Endothelial cell of umbilical vein (primary cell): ENCODE results near the gene CADPS. TPM values are rescaled to one million over a fixed set of nuclear protein-coding genes. Genes with fewer than 3 reads are reported as not detected.

Experiments used
- BruUV-seq: library from RNA; stranded (reverse); fragments of 400-500 nt; replicated peaks from 2 replicates; lab custom pipeline; 2021; lab: Mats Ljungman, UMichigan
- CTCF ChIA-PET: fragments of 300-600, 350-600 bp; sonication (Branson Sonifier 250); formaldehyde crosslinking; loops from one replicate; lab custom pipeline; 2021; ENCODE audit warnings: antibody characterized with exemption, inconsistent platforms; lab: Charles Lee
- POLR2A ChIA-PET: fragments of 300-600, 350-600 bp; sonication (Branson Sonifier 250); formaldehyde crosslinking; loops from one replicate; lab custom pipeline; 2021; ENCODE audit warnings: antibody characterized with exemption, inconsistent platforms; lab: Charles Lee
- DNase-seq: peaks from one replicate; pipeline ENCODE4 v3.0.0-alpha.2; 2011; ENCODE audit warnings: low read depth, low spot score
- FAIRE-seq: peaks from 2 replicates; lab custom pipeline; 2011; peaks lifted over from hg19 to GRCh38; lab: Jason Lieb, UNC
- H2AFZ ChIP-seq: 2 replicates; pipeline ENCODE4 v1.6.0; 2012; ENCODE audit warnings: low read depth, low read length, control low read depth, inconsistent platforms
- H3K27ac ChIP-seq: 2 replicates; pipeline ENCODE4 v1.5.1; 2011; ENCODE audit warnings: low read depth, mild to moderate bottlenecking, control low read depth, low read length, moderate library complexity; ENCODE audit not compliant: insufficient read depth
- H3K27me3 ChIP-seq, 2 experiments: 2 replicates each; pipeline versions ENCODE4 v1.6.0 to v1.6.1; 2011; ENCODE audit warnings: low read length in 2 of 2, mixed read lengths in 1 of 2; ENCODE audit not compliant: control insufficient read depth in 2 of 2, insufficient read depth in 2 of 2
- H3K36me3 ChIP-seq, 2 experiments: 2 replicates in 1 of 2; 3 replicates in 1 of 2; pipeline ENCODE4 v1.5.1; 2011; ENCODE audit warnings: low read length in 2 of 2, mild to moderate bottlenecking in 1 of 2, moderate library complexity in 1 of 2; ENCODE audit not compliant: control insufficient read depth in 2 of 2, insufficient read depth in 2 of 2; ENCODE audit errors: extremely low read depth in 1 of 2
- H3K4me1 ChIP-seq: 3 replicates; pipeline ENCODE4 v1.5.1; 2011; ENCODE audit warnings: mild to moderate bottlenecking, low read length; ENCODE audit not compliant: control insufficient read depth, insufficient read depth; ENCODE audit errors: extremely low read depth
- H3K4me2 ChIP-seq: 2 replicates; pipeline ENCODE4 v1.6.1; 2011; ENCODE audit warnings: low read length, control low read depth, mixed read lengths; ENCODE audit not compliant: insufficient read depth
- H3K4me3 ChIP-seq, 3 experiments: fragments of 200-600 bp in 1 of 3; sonication (generic), shearing (Covaris generic) in 1 of 3; replicated peaks in 1 of 3; 2 replicates each; pipeline ENCODE4 v1.5.1; 2011 to 2016; ENCODE audit warnings: control low read depth in 3 of 3, low read length in 3 of 3, mild to moderate bottlenecking in 2 of 3, inconsistent platforms in 1 of 3, low read depth in 1 of 3, moderate library complexity in 1 of 3; ENCODE audit not compliant: insufficient read depth in 1 of 3
- H3K79me2 ChIP-seq: 2 replicates; pipeline ENCODE4 v1.6.0; 2012; ENCODE audit warnings: low read length, inconsistent platforms; ENCODE audit not compliant: control insufficient read depth, insufficient read depth
- H3K9ac ChIP-seq: replicated peaks from 2 replicates; pipeline ENCODE3; 2011; ENCODE audit warnings: low read length, control low read depth; ENCODE audit not compliant: insufficient read depth; ENCODE audit errors: extremely low read depth
- H3K9me1 ChIP-seq: replicated peaks from 3 replicates; pipeline ENCODE4 v1.6.0; 2011; ENCODE audit warnings: mild to moderate bottlenecking, low read length; ENCODE audit not compliant: control insufficient read depth, insufficient read depth; ENCODE audit errors: extremely low read depth
- H3K9me3 ChIP-seq: replicated peaks from 2 replicates; pipeline ENCODE4 v1.5.1; 2012; ENCODE audit warnings: low read length, inconsistent platforms; ENCODE audit not compliant: control insufficient read depth, insufficient read depth
- H4K20me1 ChIP-seq: replicated peaks from 2 replicates; pipeline ENCODE3; 2011; ENCODE audit warnings: mild to moderate bottlenecking, low read length; ENCODE audit not compliant: control insufficient read depth, insufficient read depth; ENCODE audit errors: extremely low read depth
- EZH2 ChIP-seq: IDR thresholded peaks from 2 replicates; pipeline ENCODE4 v1.6.1; 2012; ENCODE audit warnings: borderline replicate concordance, low read depth, mild to moderate bottlenecking, moderate library complexity, low read length, inconsistent platforms; ENCODE audit not compliant: severe bottlenecking
- FOS ChIP-seq: IDR thresholded peaks from 2 replicates; pipeline ENCODE4 v1.6.1; 2011; ENCODE audit warnings: mild to moderate bottlenecking, low read length, moderate library complexity, borderline replicate concordance; ENCODE audit not compliant: insufficient read depth
- GATA2 ChIP-seq: IDR thresholded peaks from 2 replicates; pipeline ENCODE4 v1.7.0; 2011; ENCODE audit warnings: low read depth, mild to moderate bottlenecking, moderate library complexity, mixed read lengths, low read length; ENCODE audit not compliant: insufficient read length, insufficient read depth
- JUN ChIP-seq: IDR thresholded peaks from 2 replicates; pipeline ENCODE4 v1.6.1; 2011; ENCODE audit warnings: borderline replicate concordance, low read depth; ENCODE audit not compliant: insufficient read length, insufficient read depth
- MYC ChIP-seq: IDR thresholded peaks from one replicate; pipeline ENCODE4 v1.6.1; 2011; ENCODE audit warnings: mild to moderate bottlenecking, low read depth, low read length
- POLR2A ChIP-seq: IDR thresholded peaks from 2 replicates; pipeline ENCODE4 v1.6.1; 2012; ENCODE audit warnings: low read depth, mild to moderate bottlenecking, control low read depth, low read length
- POLR2AphosphoS5 ChIP-seq: IDR thresholded peaks from 2 replicates; pipeline ENCODE4 v1.6.1; 2012; ENCODE audit warnings: low read depth, mild to moderate bottlenecking, control low read depth, low read length, moderate library complexity; ENCODE audit not compliant: insufficient read depth
- dilution Hi-C: fragments of 300-500 bp; cut with MboI; formaldehyde crosslinking; loops from one replicate; pipeline ENCODE4 v1.15.0; 2019; ENCODE audit warnings: low sequenced_read_pairs; ENCODE audit not compliant: extremely low pct_ligation_motif_present
- intact Hi-C: fragments of 100-400 bp; cut with micrococcal nuclease; formaldehyde crosslinking; loops from one replicate; pipeline ENCODE4 v1.10.0; 2022
- polyA plus RNA-seq, 4 experiments: library from polyadenylated mRNA; depleted of rRNA in 3 of 4; stranded (reverse) in 3 of 4; unstranded in 1 of 4; fragments of >200 nt; gene quantifications; 2 replicates each; pipeline versions ENCODE4 v1.2.1 to v1.2.3, GENCODE V29; 2011 to 2012; ENCODE audit warnings: missing spikeins in 1 of 4
- total RNA-seq: library from RNA; stranded (reverse); gene quantifications from 2 replicates; pipeline ENCODE4 v1.2.3, GENCODE V29; 2021
- TF ChIP-seq, protein P1 (sequence below), 2 donors: IDR thresholded peaks; 1 replicate in 1 of 2; 2 replicates in 1 of 2; pipeline ENCODE4 v1.5.1; 2011; ENCODE audit warnings: low read length in 2 of 2, mild to moderate bottlenecking in 2 of 2, moderate library complexity in 2 of 2, control low read depth in 1 of 2, inconsistent platforms in 1 of 2, low read depth in 1 of 2; ENCODE audit not compliant: insufficient read depth in 1 of 2; ENCODE audit errors: extremely low read depth in 1 of 2
- TF ChIP-seq, protein P2 (sequence below): IDR thresholded peaks from 2 replicates; pipeline ENCODE4 v1.6.1; 2011; ENCODE audit not compliant: insufficient read depth, insufficient read length

The CADPS gene
- total and polyA plus RNA-seq, 2 donors (not counting 3 experiments of a cell fraction or from before 2014, with no cell fraction given), result not detected

DNA sequence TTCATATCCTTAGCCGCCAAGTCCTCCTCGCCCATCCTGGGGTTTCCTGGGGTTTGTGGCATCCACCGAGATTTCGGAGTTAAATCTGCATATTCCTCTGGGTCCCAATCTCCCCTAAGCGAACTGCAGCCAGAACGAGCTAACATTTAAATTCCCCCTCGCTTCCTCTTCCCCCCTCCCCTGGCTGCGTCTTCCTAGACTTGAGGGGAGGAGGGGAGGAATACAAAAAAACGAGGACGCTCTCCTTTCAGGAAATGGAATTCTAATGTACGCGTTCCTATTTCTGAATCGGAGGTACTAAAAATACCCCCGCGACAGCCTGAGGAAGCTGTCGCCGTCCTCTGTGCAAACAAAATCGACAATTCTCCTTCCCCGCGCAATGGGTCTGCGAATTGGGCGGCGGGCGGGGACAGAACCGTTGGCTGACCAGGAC, 507.4 kb downstream of the CADPS start:
- Histone ChIP-seq H3K4me3 (no peak overlapping the region), H3K36me3 (no peaks in the 10 kb centered on the region), H3K4me1 (no peaks in the 10 kb centered on the region), H3K9me3 (no peaks in the 10 kb centered on the region), H3K79me2 (no peaks in the 10 kb centered on the region), H3K27ac (no peak overlapping the region), H3K4me2 (no peak overlapping the region), H2AFZ (no peak overlapping the region), H3K9ac (no peak overlapping the region), H4K20me1 (no peaks in the 10 kb centered on the region), H3K9me1 (no peaks in the 10 kb centered on the region), H3K27me3 (peaks cover 75 to 91% of the 10 kb centered on the region in 2 experiments)
- DNase-seq, result no peak
- no TSS peak for BruUV-seq
- intact Hi-C loops, result no loop called here
- TF ChIP-seq JUN, result no peak
- TF ChIP-seq EZH2, result no peak
- no peak for TF ChIP-seq MYC
- CTCF ChIA-PET, result interaction anchor here (1.1 kb wide), 1 partner anchor 10 kb away, joined by 3 read pairs; no protein-coding TSS in a partner anchor
- FAIRE-seq, result no peak
- dilution Hi-C loops, result no loop called here
- POLR2A ChIA-PET, result no interaction called here

DNA sequence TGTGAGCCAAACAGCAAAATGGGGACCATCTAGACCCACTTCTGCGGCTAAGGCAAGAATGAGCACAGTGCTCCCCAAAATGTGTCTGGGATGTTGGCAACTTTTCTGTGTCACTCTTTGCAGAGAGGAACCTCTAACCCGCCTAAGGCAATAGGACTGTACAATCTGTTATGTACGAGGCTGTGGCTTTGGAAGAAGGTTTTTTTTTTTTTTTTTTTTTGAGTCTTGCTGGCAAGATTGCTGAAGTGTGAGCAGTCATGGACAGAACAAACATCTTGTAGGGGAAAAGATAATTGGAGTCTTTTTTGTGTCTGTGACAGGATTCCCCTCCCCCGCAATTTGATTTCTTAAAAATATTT, 509.1 kb downstream of the CADPS start:
- no peaks in the 10 kb centered on the region for H3K79me2 ChIP-seq
- no peaks in the 10 kb centered on the region for H3K36me3 ChIP-seq
- no peak for DNase-seq
- H3K27ac ChIP-seq, result no peak overlapping the region
- no peak overlapping the region for H2AFZ ChIP-seq
- no TSS peak for BruUV-seq
- no peak overlapping the region for H3K9ac ChIP-seq
- H3K9me3 ChIP-seq, result no peaks in the 10 kb centered on the region
- no peaks in the 10 kb centered on the region for H3K4me1 ChIP-seq
- H3K9me1 ChIP-seq, result no peaks in the 10 kb centered on the region
- dilution Hi-C loops (no loop called here), intact Hi-C loops (no loop called here)
- no peak for FAIRE-seq
- peaks cover 64 to 75% of the 10 kb centered on the region in 2 experiments for H3K27me3 ChIP-seq
- H4K20me1 ChIP-seq, result no peaks in the 10 kb centered on the region
- no peak overlapping the region for H3K4me2 ChIP-seq
- CTCF ChIA-PET, result no interaction called here
- TF ChIP-seq FOS, result no peak
- TF ChIP-seq, protein P1, sequence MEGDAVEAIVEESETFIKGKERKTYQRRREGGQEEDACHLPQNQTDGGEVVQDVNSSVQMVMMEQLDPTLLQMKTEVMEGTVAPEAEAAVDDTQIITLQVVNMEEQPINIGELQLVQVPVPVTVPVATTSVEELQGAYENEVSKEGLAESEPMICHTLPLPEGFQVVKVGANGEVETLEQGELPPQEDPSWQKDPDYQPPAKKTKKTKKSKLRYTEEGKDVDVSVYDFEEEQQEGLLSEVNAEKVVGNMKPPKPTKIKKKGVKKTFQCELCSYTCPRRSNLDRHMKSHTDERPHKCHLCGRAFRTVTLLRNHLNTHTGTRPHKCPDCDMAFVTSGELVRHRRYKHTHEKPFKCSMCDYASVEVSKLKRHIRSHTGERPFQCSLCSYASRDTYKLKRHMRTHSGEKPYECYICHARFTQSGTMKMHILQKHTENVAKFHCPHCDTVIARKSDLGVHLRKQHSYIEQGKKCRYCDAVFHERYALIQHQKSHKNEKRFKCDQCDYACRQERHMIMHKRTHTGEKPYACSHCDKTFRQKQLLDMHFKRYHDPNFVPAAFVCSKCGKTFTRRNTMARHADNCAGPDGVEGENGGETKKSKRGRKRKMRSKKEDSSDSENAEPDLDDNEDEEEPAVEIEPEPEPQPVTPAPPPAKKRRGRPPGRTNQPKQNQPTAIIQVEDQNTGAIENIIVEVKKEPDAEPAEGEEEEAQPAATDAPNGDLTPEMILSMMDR (IDR thresholded peaks at IDR 0.05; ENCODE audit: extremely low read depth in 1 of 2, insufficient read depth in 1 of 2, low read depth in 1 of 2, low read length in 2 of 2), result no peak
- TF ChIP-seq JUN, result no peak
- TF ChIP-seq, protein P2, sequence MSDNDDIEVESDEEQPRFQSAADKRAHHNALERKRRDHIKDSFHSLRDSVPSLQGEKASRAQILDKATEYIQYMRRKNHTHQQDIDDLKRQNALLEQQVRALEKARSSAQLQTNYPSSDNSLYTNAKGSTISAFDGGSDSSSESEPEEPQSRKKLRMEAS, result no peak
- TF ChIP-seq GATA2, result no peak
- no peak for TF ChIP-seq POLR2A
- TF ChIP-seq MYC, result no peak
- TF ChIP-seq POLR2AphosphoS5, result no peak
- no peak for TF ChIP-seq EZH2
- H3K4me3 ChIP-seq, result no peak overlapping the region
- POLR2A ChIA-PET, result no interaction called here
